ENCODE measurements around the gene GRK3.

Gene GRK3

GRCh38 chr22:25536589-25536988 lies 27.9 kb upstream of the GRK3 start:
- Histone ChIP-seq H3K9ac (ENCODE audit: low read length) (no peak overlapping the region), H3K79me2 (ENCODE audit: insufficient read depth, low read length) (no peaks in the 10 kb centered on the region), H4K20me1 (ENCODE audit: insufficient read depth, low read length) (no peaks in the 10 kb centered on the region), H3K9me2 (ENCODE audit: low read depth, low read length) (no peaks in the 10 kb centered on the region), H3K27ac (ENCODE audit: low read depth, low read length, poor library complexity, severe bottlenecking) (no peak overlapping the region), H3K27me3 (ENCODE audit: insufficient read depth, low read length) (peaks cover 7% of the 10 kb centered on the region; the same call in 1 of the 2 replicates), H3F3A (ENCODE audit: insufficient read depth, low read length) (no peaks in the 10 kb centered on the region), H3K9me3 (ENCODE audit: low read length) (no peaks in the 10 kb centered on the region), H2AFZ (ENCODE audit: low read length) (no peak overlapping the region), H3K4me1 (ENCODE audit: insufficient read depth, low read length, severe bottlenecking) (no peaks in the 10 kb centered on the region), H3K4me3 (ENCODE audit: low read depth, low read length, poor library complexity, severe bottlenecking) (no peak overlapping the region), H3K36me3 (ENCODE audit: insufficient read depth, low read length) (no peaks in the 10 kb centered on the region), H3K4me2 (ENCODE audit: low read length) (no peak overlapping the region)
- TF ChIP-seq CTCF (IDR thresholded peaks at IDR 0.05; ENCODE audit: low read length) (no peak), EZH2 (IDR thresholded peaks at IDR 0.05; ENCODE audit: borderline replicate concordance, low read length) (no peak)

DNA sequence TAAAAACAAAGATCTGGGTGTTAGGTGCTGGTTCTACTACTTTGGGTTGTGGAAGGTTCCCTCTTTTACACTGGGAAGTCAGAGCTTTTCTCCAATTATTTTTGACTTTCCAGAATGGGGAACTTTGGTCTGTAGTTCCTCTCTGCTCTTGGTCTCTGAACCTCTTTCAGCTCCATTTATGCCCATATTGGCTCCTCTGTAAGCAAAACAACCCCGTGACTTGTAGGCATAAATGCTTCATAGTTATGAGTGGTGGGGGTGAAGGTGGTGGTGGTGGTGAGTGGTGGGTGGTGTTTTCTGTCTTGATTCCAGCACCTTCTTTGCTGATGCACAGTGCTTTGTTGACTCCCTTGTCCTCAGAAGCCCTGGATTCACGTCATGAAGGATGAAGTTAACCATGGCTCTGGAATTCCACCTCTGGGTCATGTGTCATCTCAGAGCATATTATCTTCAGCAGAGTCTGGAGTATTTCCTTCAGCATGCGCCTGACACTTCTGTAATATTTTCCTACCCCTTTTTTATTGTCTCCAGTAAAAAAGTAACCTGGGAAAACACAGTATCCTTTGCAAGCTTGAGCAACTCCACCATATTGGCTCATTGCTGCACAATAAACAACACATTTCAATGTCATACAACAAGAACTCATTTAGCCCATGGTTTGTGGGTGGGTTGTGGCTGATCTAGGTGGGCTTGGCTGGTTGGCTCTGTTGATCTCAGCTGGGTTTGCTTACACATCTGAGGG lies 24.1 kb upstream of the GRK3 start:
- Histone ChIP-seq H3K4me3 (ENCODE audit: low read depth, low read length, poor library complexity, severe bottlenecking) (no peak overlapping the region), H3K9ac (ENCODE audit: low read length) (no peak overlapping the region), H3F3A (ENCODE audit: insufficient read depth, low read length) (no peaks in the 10 kb centered on the region), H2AFZ (ENCODE audit: low read length) (no peak overlapping the region), H4K20me1 (ENCODE audit: insufficient read depth, low read length) (no peaks in the 10 kb centered on the region), H3K79me2 (ENCODE audit: insufficient read depth, low read length) (no peaks in the 10 kb centered on the region), H3K4me2 (ENCODE audit: low read length) (no peak overlapping the region), H3K27me3 (ENCODE audit: insufficient read depth, low read length) (peaks cover 8% of the 10 kb centered on the region; the same call in 1 of the 2 replicates), H3K9me3 (ENCODE audit: low read length) (no peaks in the 10 kb centered on the region), H3K36me3 (ENCODE audit: insufficient read depth, low read length) (no peaks in the 10 kb centered on the region), H3K27ac (ENCODE audit: low read depth, low read length, poor library complexity, severe bottlenecking) (no peak overlapping the region), H3K9me2 (ENCODE audit: low read depth, low read length) (no peaks in the 10 kb centered on the region), H3K4me1 (ENCODE audit: insufficient read depth, low read length, severe bottlenecking) (no peaks in the 10 kb centered on the region)
- TF ChIP-seq EZH2 (IDR thresholded peaks at IDR 0.05; ENCODE audit: borderline replicate concordance, low read length) (no peak), CTCF (IDR thresholded peaks at IDR 0.05; ENCODE audit: low read length) (no peak)

GRCh38 chr22:25540908-25541660 lies 23.4 kb upstream of the GRK3 start:
- H3K4me2 ChIP-seq (ENCODE audit: low read length), result no peak overlapping the region
- H3K9me3 ChIP-seq (ENCODE audit: low read length), result no peaks in the 10 kb centered on the region
- H3K27ac ChIP-seq (ENCODE audit: low read depth, low read length, poor library complexity, severe bottlenecking), result no peak overlapping the region
- H3K4me3 ChIP-seq (ENCODE audit: low read depth, low read length, poor library complexity, severe bottlenecking), result no peak overlapping the region
- H3K27me3 ChIP-seq (ENCODE audit: insufficient read depth, low read length), result peaks cover 8% of the 10 kb centered on the region; the same call in 1 of the 2 replicates
- H3K9me2 ChIP-seq (ENCODE audit: low read depth, low read length), result no peaks in the 10 kb centered on the region
- H4K20me1 ChIP-seq (ENCODE audit: insufficient read depth, low read length), result no peaks in the 10 kb centered on the region
- H3K9ac ChIP-seq (ENCODE audit: low read length), result no peak overlapping the region
- no peaks in the 10 kb centered on the region for H3F3A ChIP-seq (ENCODE audit: insufficient read depth, low read length)
- TF ChIP-seq EZH2 (IDR thresholded peaks at IDR 0.05; ENCODE audit: borderline replicate concordance, low read length) (no peak), CTCF (IDR thresholded peaks at IDR 0.05; ENCODE audit: low read length) (no peak)
- H3K36me3 ChIP-seq (ENCODE audit: insufficient read depth, low read length), result no peaks in the 10 kb centered on the region
- H2AFZ ChIP-seq (ENCODE audit: low read length), result no peak overlapping the region
- no peaks in the 10 kb centered on the region for H3K4me1 ChIP-seq (ENCODE audit: insufficient read depth, low read length, severe bottlenecking)
- H3K79me2 ChIP-seq (ENCODE audit: insufficient read depth, low read length), result no peaks in the 10 kb centered on the region
